Central memory CD8-positive, alpha-beta T cell (primary cell): ENCODE results near the gene RFX4.

Experiments used
- ATAC-seq: fragments of 150-1000 bp; cut with Tn5 transposase; replicated peaks from 2 replicates; pipeline ENCODE4 v1.10.0; 2022; ENCODE audit warnings: mild to moderate bottlenecking, moderate FRiP score, moderate number of reproducible peaks; ENCODE audit not compliant: poor library complexity, severe bottlenecking; ENCODE audit errors: extremely low read depth
- DNase-seq, 2 donors: peaks; one replicate each; pipeline ENCODE4 v3.0.0; 2021; ENCODE audit warnings: low spot score in 2 of 2
- H3K27ac Mint-ChIP-seq: one replicate; pipeline ENCODE4 v1.8.0; 2022; ENCODE audit warnings: low read depth, mild to moderate bottlenecking, moderate library complexity, mixed read lengths
- H3K27me3 Mint-ChIP-seq: one replicate; pipeline ENCODE4 v1.8.0; 2022; ENCODE audit warnings: mixed read lengths
- H3K36me3 Mint-ChIP-seq: one replicate; pipeline ENCODE4 v1.8.0; 2022; ENCODE audit warnings: mild to moderate bottlenecking, moderate library complexity, mixed read lengths; ENCODE audit not compliant: insufficient read depth
- H3K4me1 Mint-ChIP-seq: one replicate; pipeline ENCODE4 v1.8.0; 2022; ENCODE audit warnings: mixed read lengths
- H3K4me3 Mint-ChIP-seq: one replicate; pipeline ENCODE4 v1.8.0; 2022; ENCODE audit warnings: mild to moderate bottlenecking, moderate library complexity, mixed read lengths
- H3K9me3 Mint-ChIP-seq: one replicate; pipeline ENCODE4 v1.8.0; 2022; ENCODE audit warnings: mixed read lengths

The RFX4 gene

DNA sequence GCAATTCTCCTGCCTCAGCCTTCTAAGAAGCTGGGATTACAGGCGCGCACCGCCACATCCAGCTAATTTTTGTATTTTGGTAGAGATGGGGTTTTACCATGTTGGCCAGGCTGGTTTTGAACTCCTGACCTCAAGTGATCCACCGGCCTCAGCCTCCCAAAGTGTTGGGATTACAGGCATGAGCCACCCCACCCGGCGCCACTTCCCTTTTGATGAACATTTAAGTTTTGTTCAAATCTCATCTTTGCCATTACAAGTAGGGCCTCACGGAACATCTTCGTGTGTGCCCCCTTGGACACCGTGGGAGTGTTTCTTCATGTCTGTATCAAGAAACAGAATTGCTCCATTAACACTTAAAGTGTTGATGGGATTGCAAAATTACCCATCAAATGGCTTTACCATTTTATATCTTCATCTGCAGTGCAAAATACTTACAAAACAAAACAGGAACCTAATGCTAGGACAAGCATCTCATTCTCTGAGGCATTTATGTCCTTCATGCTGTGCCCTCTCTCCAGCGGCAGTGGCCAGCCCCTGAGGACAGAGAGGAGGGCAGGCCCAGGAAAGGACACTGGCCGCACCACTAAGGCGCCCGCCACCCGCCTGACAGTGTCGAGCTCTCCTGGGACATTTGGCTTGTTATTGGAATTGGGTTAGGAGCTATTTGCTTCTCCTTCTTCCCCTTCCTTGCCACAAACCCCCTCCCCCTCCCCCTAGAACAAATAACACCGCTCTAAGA, 61.7 kb downstream of the RFX4 start:
- no peak overlapping the region for H3K4me3 Mint-ChIP-seq
- no peaks in the 10 kb centered on the region for H3K4me1 Mint-ChIP-seq
- H3K27me3 Mint-ChIP-seq, result peaks cover 30% of the 10 kb centered on the region
- H3K27ac Mint-ChIP-seq, result no peak overlapping the region
- no peak for DNase-seq
- H3K36me3 Mint-ChIP-seq, result no peaks in the 10 kb centered on the region
- H3K9me3 Mint-ChIP-seq, result no peaks in the 10 kb centered on the region
- no peak for ATAC-seq

DNA sequence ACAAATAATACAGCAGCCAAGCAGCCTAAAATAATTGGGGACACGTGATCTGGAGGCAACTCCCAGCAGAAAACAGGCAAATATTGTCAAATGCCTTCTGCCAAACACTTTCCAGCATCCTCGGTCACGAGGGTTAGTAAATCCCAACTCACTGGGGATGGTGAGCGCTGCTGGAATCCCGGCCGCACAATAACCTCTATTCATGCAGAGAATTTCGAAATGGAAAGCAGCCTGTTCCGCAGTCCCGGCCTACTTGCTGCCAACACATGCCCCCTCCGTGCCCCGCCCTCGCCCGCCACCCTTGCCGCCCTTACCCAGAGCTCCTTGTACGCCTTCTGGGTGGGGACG, 62.2 kb downstream of the RFX4 start:
- Mint-ChIP-seq H3K4me1 (no peaks in the 10 kb centered on the region), H3K36me3 (no peaks in the 10 kb centered on the region), H3K9me3 (no peaks in the 10 kb centered on the region), H3K27me3 (peaks cover 25% of the 10 kb centered on the region), H3K27ac (no peak overlapping the region), H3K4me3 (no peak overlapping the region)
- ATAC-seq (no peak), DNase-seq (no peak)

DNA sequence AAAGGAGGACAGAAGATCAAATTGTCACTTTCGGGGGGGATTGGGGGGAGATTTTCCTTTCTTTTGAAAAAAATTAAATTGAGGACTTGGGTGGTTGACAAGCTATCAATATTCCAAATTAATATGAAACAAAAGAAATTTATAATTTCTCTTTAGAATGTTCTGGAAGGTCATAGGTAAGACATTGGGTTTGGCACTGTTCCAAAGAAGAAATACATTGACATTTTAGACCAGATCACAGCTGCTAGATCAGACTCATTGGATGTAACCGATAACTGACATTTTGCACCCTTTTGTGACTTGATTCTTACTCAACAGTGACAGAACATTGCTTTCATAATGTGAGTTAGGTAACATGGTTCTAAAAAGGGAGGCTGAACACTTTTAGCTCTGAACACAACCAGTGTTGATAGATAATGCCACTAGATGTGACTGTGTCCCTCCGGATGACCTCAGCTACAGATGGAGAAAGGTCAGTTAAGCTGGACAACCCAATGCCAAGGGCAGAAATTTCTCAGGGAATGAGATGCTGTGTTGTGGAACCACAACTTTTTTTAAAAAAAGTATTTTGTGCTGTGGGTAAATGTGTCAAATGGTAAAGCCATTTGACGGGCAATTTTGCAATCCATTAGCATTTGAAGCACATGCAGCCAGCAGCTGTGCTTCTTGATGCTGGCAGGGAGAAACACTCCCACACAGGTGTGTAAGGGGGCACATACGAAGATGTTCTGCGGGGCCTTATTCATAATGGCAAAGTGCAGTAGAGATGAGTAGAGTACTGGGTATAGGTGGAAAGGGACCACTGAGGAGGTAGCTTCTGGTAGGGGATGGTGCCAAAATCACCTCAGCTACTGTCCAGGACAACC, 62.9 kb downstream of the RFX4 start:
- DNase-seq (no peak), ATAC-seq (no peak)
- H3K4me3 Mint-ChIP-seq, result no peak overlapping the region
- H3K9me3 Mint-ChIP-seq, result no peaks in the 10 kb centered on the region
- H3K27ac Mint-ChIP-seq, result no peak overlapping the region
- no peaks in the 10 kb centered on the region for H3K36me3 Mint-ChIP-seq
- H3K27me3 Mint-ChIP-seq, result peaks cover 23% of the 10 kb centered on the region
- no peaks in the 10 kb centered on the region for H3K4me1 Mint-ChIP-seq

DNA sequence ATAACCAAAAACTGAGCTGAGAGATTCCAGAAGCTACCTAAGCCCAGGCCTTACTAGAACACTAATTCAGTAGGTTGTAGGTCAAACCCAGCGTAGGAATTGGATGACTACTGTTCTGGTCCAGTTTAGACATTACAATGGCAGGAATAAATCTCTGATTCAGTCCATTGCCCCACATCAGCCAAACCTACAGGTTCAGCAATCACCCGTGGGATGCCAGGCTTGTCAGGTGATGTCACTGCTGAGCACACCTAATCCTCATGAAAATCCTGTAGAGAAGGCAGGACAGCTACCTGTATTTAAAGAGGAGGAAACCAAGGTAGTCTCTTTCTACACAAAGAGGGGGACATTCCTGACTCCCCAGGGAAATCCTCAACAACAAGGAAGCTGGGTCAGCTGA, 63.7 kb downstream of the RFX4 start:
- Mint-ChIP-seq H3K27me3 (peaks cover 18% of the 10 kb centered on the region), H3K9me3 (no peaks in the 10 kb centered on the region), H3K36me3 (no peaks in the 10 kb centered on the region), H3K4me3 (no peak overlapping the region), H3K27ac (no peak overlapping the region), H3K4me1 (no peaks in the 10 kb centered on the region)
- DNase-seq (no peak), ATAC-seq (no peak)

DNA sequence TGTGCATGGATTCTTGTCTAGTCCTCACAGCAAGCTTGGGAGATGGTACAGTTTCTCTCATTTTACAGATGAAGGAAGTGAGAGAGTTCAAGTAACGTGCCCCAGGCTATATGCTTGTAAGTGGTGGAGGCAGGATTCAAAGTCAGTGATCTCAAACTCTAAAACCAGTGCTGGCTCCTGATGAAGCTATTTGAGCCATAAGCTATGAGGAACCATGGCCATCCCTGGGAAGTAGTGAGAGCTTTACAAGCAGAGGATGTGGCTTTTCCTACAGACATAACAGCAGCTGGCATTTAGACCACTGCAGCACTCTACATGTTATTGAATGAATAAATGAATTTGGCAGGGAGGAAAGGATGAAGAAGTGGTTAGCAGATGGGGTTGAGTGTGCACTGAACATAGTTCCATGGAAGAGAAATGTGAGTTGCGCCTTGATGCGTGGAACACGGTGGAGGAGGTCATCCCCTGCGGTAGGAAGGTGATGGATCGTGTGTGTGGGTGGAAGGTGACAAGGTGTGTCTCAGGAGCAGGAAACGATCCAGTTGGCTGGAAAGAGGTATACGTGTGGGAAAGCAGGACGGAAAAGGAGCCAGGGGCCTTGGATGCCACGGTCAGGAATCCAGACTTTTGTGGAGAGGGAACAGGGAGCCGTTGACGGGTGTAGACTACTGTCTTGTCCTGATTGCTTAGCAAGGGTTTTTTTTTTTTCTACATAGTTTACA, 65.2 kb downstream of the RFX4 start:
- no peaks in the 10 kb centered on the region for H3K4me1 Mint-ChIP-seq
- H3K36me3 Mint-ChIP-seq, result no peaks in the 10 kb centered on the region
- no peaks in the 10 kb centered on the region for H3K9me3 Mint-ChIP-seq
- peaks cover 15% of the 10 kb centered on the region for H3K27me3 Mint-ChIP-seq
- DNase-seq (no peak), ATAC-seq (no peak)
- no peak overlapping the region for H3K4me3 Mint-ChIP-seq
- no peak overlapping the region for H3K27ac Mint-ChIP-seq

DNA sequence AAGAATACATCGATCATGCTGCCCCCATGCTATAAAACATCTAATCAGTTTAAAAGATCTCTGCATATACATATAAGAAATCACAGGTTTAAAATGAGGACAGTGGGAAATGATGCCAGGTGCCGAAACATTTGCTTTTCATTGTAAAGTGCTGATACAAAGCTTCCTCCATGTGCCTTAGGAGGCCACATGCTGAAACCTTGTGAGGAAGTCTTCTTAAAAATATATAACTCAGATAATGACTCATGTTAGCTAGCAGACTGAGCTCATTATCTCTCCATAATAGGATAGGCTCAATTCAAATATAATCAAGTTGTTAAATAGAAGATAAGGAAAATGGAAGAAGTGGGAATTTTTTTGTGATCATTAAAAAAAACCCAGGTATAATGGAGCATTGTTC, 65.9 kb downstream of the RFX4 start:
- no peaks in the 10 kb centered on the region for H3K36me3 Mint-ChIP-seq
- no peak for ATAC-seq
- no peak overlapping the region for H3K4me3 Mint-ChIP-seq
- peaks cover 15% of the 10 kb centered on the region for H3K27me3 Mint-ChIP-seq
- DNase-seq, result no peak
- no peaks in the 10 kb centered on the region for H3K9me3 Mint-ChIP-seq
- no peaks in the 10 kb centered on the region for H3K4me1 Mint-ChIP-seq
- H3K27ac Mint-ChIP-seq, result no peak overlapping the region

DNA sequence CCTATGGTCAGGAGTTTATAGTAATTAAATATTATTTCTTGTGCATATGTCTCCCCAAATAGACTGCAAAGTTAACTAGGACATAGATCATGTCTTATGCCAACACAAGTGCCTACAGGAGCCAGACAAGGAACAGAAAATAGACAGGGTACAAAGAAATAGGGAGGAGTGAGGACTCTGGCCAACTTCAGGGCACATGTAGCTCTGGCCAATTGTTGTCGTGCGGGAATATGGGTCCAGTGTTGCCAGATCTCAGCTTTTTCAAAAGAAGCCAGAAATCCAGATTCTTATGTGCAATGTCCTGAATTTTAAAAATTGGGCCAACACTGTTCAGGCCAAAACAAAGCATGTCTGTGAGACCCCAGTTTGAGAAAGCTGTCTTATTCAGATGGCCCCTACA, 68.7 kb downstream of the RFX4 start:
- Mint-ChIP-seq H3K4me1 (no peaks in the 10 kb centered on the region), H3K9me3 (no peaks in the 10 kb centered on the region), H3K27me3 (peaks cover 24% of the 10 kb centered on the region), H3K4me3 (no peak overlapping the region), H3K27ac (no peak overlapping the region), H3K36me3 (no peaks in the 10 kb centered on the region)
- ATAC-seq (no peak), DNase-seq (no peak)

DNA sequence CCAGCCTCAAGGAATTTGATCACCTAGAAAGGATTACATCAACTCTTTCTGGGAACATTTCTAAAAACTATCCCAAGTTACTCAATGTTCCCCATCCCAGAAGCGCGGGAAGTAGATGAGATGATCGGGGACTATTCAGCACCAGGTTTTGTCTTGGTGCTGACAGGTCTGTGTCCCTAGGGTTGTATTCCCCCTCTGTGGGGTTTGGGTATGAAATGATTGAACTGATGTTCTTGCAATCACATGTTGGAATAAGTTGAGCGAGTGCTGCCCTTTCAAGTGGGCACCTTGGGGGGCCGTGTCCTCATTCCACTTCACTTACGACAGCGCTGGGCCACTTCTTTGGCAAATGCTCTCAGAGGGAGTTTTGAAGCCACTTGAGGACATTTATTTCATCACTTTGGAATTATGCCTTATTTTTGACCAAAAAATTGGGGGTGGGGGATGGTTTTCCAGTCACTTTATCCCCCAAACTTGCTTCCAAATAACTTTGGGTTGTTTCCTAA, 69.8 kb downstream of the RFX4 start:
- Mint-ChIP-seq H3K27me3 (peaks cover 26% of the 10 kb centered on the region), H3K36me3 (no peaks in the 10 kb centered on the region), H3K4me1 (no peaks in the 10 kb centered on the region), H3K27ac (no peak overlapping the region), H3K4me3 (no peak overlapping the region), H3K9me3 (no peaks in the 10 kb centered on the region)
- DNase-seq (no peak), ATAC-seq (no peak)

DNA sequence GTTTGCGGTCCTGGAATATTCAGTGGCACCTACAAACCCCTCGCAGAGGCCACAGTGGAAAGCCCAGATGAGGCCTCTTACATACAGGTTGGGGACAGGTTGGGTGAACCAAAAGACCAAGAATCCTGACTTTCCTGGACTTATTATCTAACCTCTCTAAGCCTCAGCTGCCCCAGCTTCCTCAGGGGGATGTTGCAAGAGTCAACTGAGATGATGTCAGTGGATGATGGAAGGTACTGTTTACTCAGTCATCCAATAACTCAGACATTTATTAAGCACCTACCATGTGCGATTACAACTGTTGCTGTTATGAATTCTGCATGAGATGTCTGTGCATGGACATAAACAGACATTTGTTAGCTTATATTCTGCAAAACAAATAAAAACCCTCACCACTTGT, 72.8 kb downstream of the RFX4 start:
- H3K4me3 Mint-ChIP-seq, result no peak overlapping the region
- H3K36me3 Mint-ChIP-seq, result no peaks in the 10 kb centered on the region
- DNase-seq, result no peak
- no peak overlapping the region for H3K27ac Mint-ChIP-seq
- peaks cover 7% of the 10 kb centered on the region for H3K9me3 Mint-ChIP-seq
- H3K27me3 Mint-ChIP-seq, result peaks cover 36% of the 10 kb centered on the region
- H3K4me1 Mint-ChIP-seq, result no peaks in the 10 kb centered on the region
- no peak for ATAC-seq

DNA sequence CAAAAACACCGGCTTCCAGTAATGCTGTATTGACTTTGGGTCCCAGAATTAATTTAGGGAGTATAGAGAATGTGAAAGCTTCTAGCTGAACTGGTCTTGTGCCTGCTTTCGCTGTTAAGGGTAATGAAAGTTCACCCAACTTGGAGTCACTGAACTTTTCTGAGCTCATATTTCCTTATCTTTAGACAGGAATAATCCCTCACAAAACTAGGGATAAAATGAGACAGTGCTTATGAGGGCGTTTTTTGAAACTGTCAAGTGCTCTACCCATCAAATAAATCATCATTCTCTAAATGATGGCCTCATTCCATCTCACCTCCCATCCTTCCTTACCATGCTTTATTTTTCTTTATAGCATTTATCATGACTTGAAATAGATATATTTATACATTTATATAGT, 74.7 kb downstream of the RFX4 start:
- Mint-ChIP-seq H3K4me1 (no peaks in the 10 kb centered on the region), H3K9me3 (peaks cover 21% of the 10 kb centered on the region), H3K4me3 (no peak overlapping the region), H3K27ac (no peak overlapping the region), H3K36me3 (no peaks in the 10 kb centered on the region), H3K27me3 (peaks cover 53% of the 10 kb centered on the region)
- ATAC-seq (no peak), DNase-seq (no peak)

DNA sequence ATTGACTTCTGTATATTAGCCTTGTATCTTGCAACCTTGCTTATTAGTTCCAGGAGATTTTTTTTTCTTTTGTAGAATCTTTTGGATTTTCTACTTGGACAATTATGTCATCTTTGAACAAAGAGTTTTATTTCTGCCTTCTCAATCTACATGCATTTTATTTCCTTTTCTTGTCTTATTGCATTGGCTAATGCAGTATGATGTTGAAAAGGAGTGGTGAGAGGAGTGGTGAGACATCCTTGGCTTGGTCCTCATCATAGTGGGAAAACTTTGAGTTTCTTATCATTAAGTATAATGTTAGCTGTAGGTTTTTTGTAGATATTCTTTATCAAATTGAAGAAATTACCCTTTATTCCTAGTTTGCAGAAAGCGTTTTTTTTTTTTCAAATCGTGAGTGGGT, 80.6 kb downstream of the RFX4 start:
- Mint-ChIP-seq H3K4me3 (no peak overlapping the region), H3K36me3 (peaks cover 2% of the 10 kb centered on the region), H3K4me1 (no peaks in the 10 kb centered on the region), H3K9me3 (peaks cover 35% of the 10 kb centered on the region), H3K27ac (no peak overlapping the region), H3K27me3 (peaks cover 61% of the 10 kb centered on the region)
- ATAC-seq (no peak), DNase-seq (no peak)

DNA sequence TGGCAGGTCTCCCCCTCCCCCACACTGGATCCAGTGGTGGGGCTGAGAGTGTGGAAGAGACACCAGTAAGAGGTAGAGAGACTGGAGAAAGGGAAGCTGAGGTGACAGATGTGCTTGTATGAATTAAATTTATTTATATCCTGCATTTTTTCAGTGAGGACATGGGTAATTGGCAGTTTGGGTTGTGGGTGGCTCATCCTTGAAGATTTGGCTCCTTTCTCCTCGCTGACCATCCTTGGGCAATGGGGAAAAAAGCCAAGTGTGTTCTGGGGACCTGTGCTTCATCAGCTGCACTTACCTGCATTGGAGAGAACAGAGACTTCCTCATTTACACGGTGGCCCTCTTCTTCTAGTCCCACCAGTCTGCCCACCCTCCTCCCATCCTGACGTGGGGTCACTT, 86.4 kb downstream of the RFX4 start:
- H3K27me3 Mint-ChIP-seq, result peaks cover 82% of the 10 kb centered on the region
- no peak overlapping the region for H3K4me3 Mint-ChIP-seq
- ATAC-seq, result no peak
- H3K36me3 Mint-ChIP-seq, result peaks cover 2% of the 10 kb centered on the region
- H3K27ac Mint-ChIP-seq, result no peak overlapping the region
- H3K9me3 Mint-ChIP-seq, result peaks cover 10% of the 10 kb centered on the region
- DNase-seq, result no peak
- H3K4me1 Mint-ChIP-seq, result no peaks in the 10 kb centered on the region
